SKM-1 treated with dmso at 0.1 percent for 144 hours (cell line): Measurements from ENCODE around the gene ABCG4.

Source experiments
- DNase-seq: peaks from one replicate; lab custom pipeline; 2025; ENCODE audit not compliant: unreplicated experiment; lab: John Stamatoyannopoulos, UW

The ABCG4 gene

GRCh38 chr11:119205080-119205479, 56.2 kb downstream of the ABCG4 start:
- peak; percentile 51 for DNase-seq

DNA sequence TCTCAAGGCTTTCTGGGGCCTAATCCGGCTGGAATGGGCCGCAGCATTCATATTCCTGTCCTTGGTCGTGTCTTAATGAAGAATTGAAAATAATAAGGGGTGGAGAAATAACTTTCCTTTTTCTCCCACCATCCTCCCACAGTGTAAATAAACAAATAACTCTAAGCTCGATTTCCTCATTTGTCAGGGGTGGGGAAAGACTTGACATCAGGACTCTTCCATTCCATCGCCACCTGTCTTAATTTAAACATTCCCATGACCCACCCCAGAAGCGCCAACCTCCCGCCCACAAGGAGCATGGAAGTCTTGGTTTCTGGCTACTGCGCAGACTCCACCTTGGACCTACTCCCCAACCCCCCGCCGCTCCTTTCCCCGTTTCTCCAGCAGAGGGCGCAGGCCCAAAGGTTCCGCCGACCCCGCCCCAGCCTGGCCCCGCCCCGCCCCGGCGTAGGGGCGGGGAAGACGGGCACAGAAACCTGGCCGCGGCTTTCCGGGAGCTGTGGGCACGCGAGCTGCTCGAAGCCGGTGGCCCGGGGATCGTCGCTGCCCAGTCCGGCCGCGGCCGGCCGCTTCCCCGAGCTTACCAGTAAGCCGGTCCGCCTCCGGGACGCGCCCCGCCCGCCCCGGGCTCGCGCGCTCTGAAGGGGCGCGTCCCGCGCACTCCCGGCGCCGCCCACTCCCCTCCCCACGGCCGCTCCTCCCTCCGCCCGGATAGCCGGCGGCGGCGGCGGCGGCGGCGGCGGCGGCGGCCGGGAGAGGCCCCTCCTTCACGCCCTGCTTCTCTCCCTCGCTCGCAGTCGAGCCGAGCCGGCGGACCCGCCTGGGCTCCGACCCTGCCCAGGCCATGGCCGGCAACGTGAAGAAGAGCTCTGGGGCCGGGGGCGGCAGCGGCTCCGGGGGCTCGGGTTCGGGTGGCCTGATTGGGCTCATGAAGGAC, 57.0 kb downstream of the ABCG4 start, which contains the start of gene CBL:
Gene CBL, plus strand, starts transcription at position 766 of the 937 bp plus-strand sequence. Its CDS starts 79 bp downstream, at position 845.
- DNase-seq: peak; percentile 66

GRCh38 chr11:119206511-119207414, 57.9 kb downstream of the ABCG4 start:
- DNase-seq: peak; percentile 29

DNA sequence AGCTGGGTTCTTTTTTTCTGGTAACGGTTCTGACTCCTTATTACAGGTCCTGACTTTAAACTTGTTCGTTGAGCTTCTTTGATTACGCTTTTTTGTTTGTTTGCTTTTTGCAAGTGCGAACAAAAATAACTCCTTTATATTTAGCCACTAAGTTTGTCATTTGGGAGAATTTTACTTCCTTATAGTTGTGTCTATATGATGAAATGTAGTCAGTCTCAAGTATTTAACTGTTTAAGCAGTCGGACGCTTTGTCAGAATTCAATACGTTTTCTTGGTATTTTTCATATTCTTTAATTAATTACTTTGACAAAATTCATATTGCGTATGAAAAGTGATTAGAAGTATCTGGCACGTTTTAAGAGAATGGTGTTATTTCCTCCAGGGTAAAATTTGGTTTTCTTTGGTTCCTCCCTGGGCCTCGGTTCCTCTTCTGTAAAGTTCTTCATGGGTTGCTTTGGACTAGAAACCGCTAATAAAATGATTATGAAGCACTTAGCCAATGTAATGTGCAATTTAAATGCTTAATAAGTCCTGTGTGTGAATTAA, 58.6 kb downstream of the ABCG4 start:
- DNase-seq: peak; percentile 58

GRCh38 chr11:119209186-119209585, 60.3 kb downstream of the ABCG4 start:
- DNase-seq: no peak

DNA sequence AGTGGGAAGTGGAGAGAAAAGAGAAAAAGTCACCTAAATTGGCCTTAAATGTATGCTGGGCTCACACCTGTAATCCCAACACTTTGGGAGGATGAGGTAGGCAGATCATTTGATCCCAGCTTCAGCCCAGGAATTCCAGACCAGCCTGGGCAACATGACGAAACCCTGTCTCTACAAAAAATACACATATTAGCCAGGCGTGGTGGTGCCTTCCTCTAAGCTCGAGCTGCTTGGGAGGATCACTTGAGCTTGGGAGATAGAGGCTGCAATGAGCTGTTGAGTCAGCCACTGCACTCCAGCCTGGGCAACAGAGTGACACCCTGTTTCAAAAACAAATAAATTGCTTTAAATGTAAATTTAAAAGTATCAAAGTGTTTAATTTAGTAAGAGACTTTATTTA, 61.2 kb downstream of the ABCG4 start:
- DNase-seq: no peak
